HL-60 (cell line): ENCODE results near the gene SYNGR4.

Source experiments
- DNase-seq, 2 experiments: peaks; one replicate each; pipeline ENCODE4 v3.0.0-alpha.2; 2010 to 2020; ENCODE audit warnings: low read depth in 1 of 2, low spot score in 1 of 2
- H3K27ac ChIP-seq: fragments of 250-450 bp; sonication (Bioruptor Pico); replicated peaks from 2 replicates; pipeline ENCODE4 v1.5.1; 2020; ENCODE audit warnings: mild to moderate bottlenecking, moderate library complexity
- H3K27me3 ChIP-seq: fragments of 250-450 bp; sonication (Bioruptor Pico); 2 replicates; pipeline ENCODE4 v1.5.1; 2021; ENCODE audit warnings: mild to moderate bottlenecking, moderate library complexity; ENCODE audit not compliant: insufficient read depth, poor library complexity, severe bottlenecking
- H3K4me3 ChIP-seq: replicated peaks from 2 replicates; pipeline ENCODE4 v1.5.1; 2011; ENCODE audit warnings: mild to moderate bottlenecking, control low read depth, low read length; ENCODE audit not compliant: insufficient read depth
- CTCF ChIP-seq: IDR thresholded peaks from one replicate; pipeline ENCODE4 v1.5.1; 2011; ENCODE audit warnings: low read length, control low read depth, inconsistent platforms; ENCODE audit not compliant: insufficient read depth
- GABPA ChIP-seq: IDR thresholded peaks from 2 replicates; pipeline ENCODE4 v1.6.1; 2012; ENCODE audit warnings: low read depth
- POLR2AphosphoS5 ChIP-seq: IDR thresholded peaks from 2 replicates; pipeline ENCODE4 v1.6.1; 2012; ENCODE audit warnings: low read depth
- REST ChIP-seq: IDR thresholded peaks from 2 replicates; pipeline ENCODE4 v1.6.1; 2012; ENCODE audit warnings: low read depth; ENCODE audit not compliant: insufficient replicate concordance
- SPI1 ChIP-seq: IDR thresholded peaks from 2 replicates; pipeline ENCODE4 v1.6.1; 2012; ENCODE audit warnings: low read depth, mild to moderate bottlenecking, borderline replicate concordance

Gene SYNGR4

GRCh38 chr19:48365602-48366001 lies 1.4 kb downstream of the SYNGR4 start:
- Histone ChIP-seq H3K27ac (no peak overlapping the region), H3K27me3 (no peaks in the 10 kb centered on the region), H3K4me3 (no peak overlapping the region)
- no peak for DNase-seq
- TF ChIP-seq GABPA (no peak), SPI1 (no peak), CTCF (no peak), POLR2AphosphoS5 (no peak), REST (no peak)

GRCh38 chr19:48367855-48368254 lies 3.7 kb downstream of the SYNGR4 start:
- no peaks in the 10 kb centered on the region for H3K27me3 ChIP-seq
- no peak overlapping the region for H3K27ac ChIP-seq
- TF ChIP-seq GABPA, result no peak
- TF ChIP-seq POLR2AphosphoS5, result no peak
- TF ChIP-seq REST, result no peak
- no peak for TF ChIP-seq SPI1
- TF ChIP-seq CTCF, result no peak
- H3K4me3 ChIP-seq, result no peak overlapping the region
- no peak for DNase-seq

- DNase-seq, result no peak
- no peaks in the 10 kb centered on the region for H3K27me3 ChIP-seq
- H3K27ac ChIP-seq, result no peak overlapping the region
- TF ChIP-seq REST, result no peak
- TF ChIP-seq POLR2AphosphoS5, result no peak
- TF ChIP-seq SPI1, result no peak
- no peak for TF ChIP-seq CTCF
- no peak for TF ChIP-seq GABPA
- no peak overlapping the region for H3K4me3 ChIP-seq
Measured at GRCh38 chr19:48368936-48369335, 4.8 kb downstream of the SYNGR4 start.
